ENCODE data around the gene ARMH3. TPM values are rescaled to one million over a fixed set of nuclear protein-coding genes. Genes with fewer than 3 reads are reported as not detected.

Gene ARMH3
- total and polyA plus RNA-seq, 2 donors = 8.7 to 18.2 TPM

GRCh38 chr10:101961591-101962498 is 94.1 kb downstream of the ARMH3 start:
- no peak overlapping the region for H3K27ac ChIP-seq (ENCODE audit: low read depth in 1 of 2, low read length in 1 of 2)
- peaks cover 0 to 2% of the 10 kb centered on the region in 2 donors for H3K4me1 ChIP-seq (ENCODE audit: control insufficient read depth in 2 of 2, insufficient read depth in 2 of 2, low read length in 2 of 2)
- WGBS = 97% methylated on average over 5 of the region's 5 CpGs
- H3K9me3 ChIP-seq (ENCODE audit: control insufficient read depth in 2 of 2, insufficient read depth in 1 of 2, low read length in 1 of 2) = no peaks in the 10 kb centered on the region
- peaks cover 2 to 13% of the 10 kb centered on the region in 2 donors for H3K36me3 ChIP-seq (ENCODE audit: control insufficient read depth in 2 of 2, insufficient read depth in 2 of 2, low read length in 1 of 2)
- H3K27me3 ChIP-seq (ENCODE audit: control insufficient read depth in 2 of 2, insufficient read depth in 1 of 2, low read length in 1 of 2) = no peaks in the 10 kb centered on the region
- H3K4me3 ChIP-seq (ENCODE audit: low read length in 2 of 2) = no peak overlapping the region
- DNase-seq (ENCODE audit: low read depth in 6 of 9, low spot score in 9 of 9) = no peak

- Histone ChIP-seq H3K9me3 (ENCODE audit: control insufficient read depth in 2 of 2, insufficient read depth in 1 of 2, low read length in 1 of 2) (no peaks in the 10 kb centered on the region), H3K4me1 (ENCODE audit: control insufficient read depth in 2 of 2, insufficient read depth in 2 of 2, low read length in 2 of 2) (no peaks in the 10 kb centered on the region), H3K27ac (ENCODE audit: low read depth in 1 of 2, low read length in 1 of 2) (no peak overlapping the region), H3K4me3 (ENCODE audit: low read length in 2 of 2) (no peak overlapping the region), H3K27me3 (ENCODE audit: control insufficient read depth in 2 of 2, insufficient read depth in 1 of 2, low read length in 1 of 2) (no peaks in the 10 kb centered on the region), H3K36me3 (ENCODE audit: control insufficient read depth in 2 of 2, insufficient read depth in 2 of 2, low read length in 1 of 2) (peaks cover 5 to 16% of the 10 kb centered on the region in 2 donors)
- DNase-seq (ENCODE audit: low read depth in 6 of 9, low spot score in 9 of 9) = no peak
- 97% methylated on average over 6 of the region's 6 CpGs for WGBS
Observed at GRCh38 chr10:101960879-101961395, 95.0 kb downstream of the ARMH3 start.

- peaks cover 5 to 26% of the 10 kb centered on the region in 2 donors for H3K36me3 ChIP-seq (ENCODE audit: control insufficient read depth in 2 of 2, insufficient read depth in 2 of 2, low read length in 1 of 2)
- no peak overlapping the region for H3K27ac ChIP-seq (ENCODE audit: low read depth in 1 of 2, low read length in 1 of 2)
- 98% methylated on average over 8 of the region's 8 CpGs for WGBS
- H3K27me3 ChIP-seq (ENCODE audit: control insufficient read depth in 2 of 2, insufficient read depth in 1 of 2, low read length in 1 of 2) = no peaks in the 10 kb centered on the region
- H3K4me3 ChIP-seq (ENCODE audit: low read length in 2 of 2) = no peak overlapping the region
- no peaks in the 10 kb centered on the region for H3K4me1 ChIP-seq (ENCODE audit: control insufficient read depth in 2 of 2, insufficient read depth in 2 of 2, low read length in 2 of 2)
- H3K9me3 ChIP-seq (ENCODE audit: control insufficient read depth in 2 of 2, insufficient read depth in 1 of 2, low read length in 1 of 2) = no peaks in the 10 kb centered on the region
- DNase-seq (ENCODE audit: low read depth in 6 of 9, low spot score in 9 of 9) = no peak
Observed at GRCh38 chr10:101959346-101959916, 96.5 kb downstream of the ARMH3 start.

- Histone ChIP-seq H3K4me3 (ENCODE audit: low read length in 2 of 2) (no peak overlapping the region), H3K27ac (ENCODE audit: low read depth in 1 of 2, low read length in 1 of 2) (no peak overlapping the region), H3K4me1 (ENCODE audit: control insufficient read depth in 2 of 2, insufficient read depth in 2 of 2, low read length in 2 of 2) (no peaks in the 10 kb centered on the region), H3K9me3 (ENCODE audit: control insufficient read depth in 2 of 2, insufficient read depth in 1 of 2, low read length in 1 of 2) (no peaks in the 10 kb centered on the region), H3K27me3 (ENCODE audit: control insufficient read depth in 2 of 2, insufficient read depth in 1 of 2, low read length in 1 of 2) (no peaks in the 10 kb centered on the region), H3K36me3 (ENCODE audit: control insufficient read depth in 2 of 2, insufficient read depth in 2 of 2, low read length in 1 of 2) (peaks cover 8 to 30% of the 10 kb centered on the region in 2 donors)
- 93% methylated on average over 1 of the region's 1 CpG for WGBS
- no peak for DNase-seq (ENCODE audit: low read depth in 6 of 9, low spot score in 9 of 9)
Observed at GRCh38 chr10:101958691-101959090, 97.3 kb downstream of the ARMH3 start.

- DNase-seq (ENCODE audit: low read depth in 6 of 9, low spot score in 9 of 9) = no peak
- Histone ChIP-seq H3K4me3 (ENCODE audit: low read length in 2 of 2) (no peak overlapping the region), H3K36me3 (ENCODE audit: control insufficient read depth in 2 of 2, insufficient read depth in 2 of 2, low read length in 1 of 2) (peaks cover 10 to 36% of the 10 kb centered on the region in 2 donors), H3K27ac (ENCODE audit: low read depth in 1 of 2, low read length in 1 of 2) (no peak overlapping the region), H3K27me3 (ENCODE audit: control insufficient read depth in 2 of 2, insufficient read depth in 1 of 2, low read length in 1 of 2) (no peaks in the 10 kb centered on the region), H3K4me1 (ENCODE audit: control insufficient read depth in 2 of 2, insufficient read depth in 2 of 2, low read length in 2 of 2) (no peaks in the 10 kb centered on the region), H3K9me3 (ENCODE audit: control insufficient read depth in 2 of 2, insufficient read depth in 1 of 2, low read length in 1 of 2) (no peaks in the 10 kb centered on the region)
- WGBS = 97% methylated on average over 1 of the region's 1 CpG
Observed at GRCh38 chr10:101956898-101957297, 99.1 kb downstream of the ARMH3 start.

GRCh38 chr10:101956117-101956516 is 99.9 kb downstream of the ARMH3 start:
- H3K4me3 ChIP-seq (ENCODE audit: low read length in 2 of 2) = no peak overlapping the region
- H3K9me3 ChIP-seq (ENCODE audit: control insufficient read depth in 2 of 2, insufficient read depth in 1 of 2, low read length in 1 of 2) = no peaks in the 10 kb centered on the region
- no peak overlapping the region for H3K27ac ChIP-seq (ENCODE audit: low read depth in 1 of 2, low read length in 1 of 2)
- DNase-seq (ENCODE audit: low read depth in 6 of 9, low spot score in 9 of 9) = no peak
- peaks cover 12 to 36% of the 10 kb centered on the region in 2 donors for H3K36me3 ChIP-seq (ENCODE audit: control insufficient read depth in 2 of 2, insufficient read depth in 2 of 2, low read length in 1 of 2)
- no peaks in the 10 kb centered on the region for H3K4me1 ChIP-seq (ENCODE audit: control insufficient read depth in 2 of 2, insufficient read depth in 2 of 2, low read length in 2 of 2)
- H3K27me3 ChIP-seq (ENCODE audit: control insufficient read depth in 2 of 2, insufficient read depth in 1 of 2, low read length in 1 of 2) = no peaks in the 10 kb centered on the region
- 98% methylated on average over 1 of the region's 1 CpG for WGBS

- Histone ChIP-seq H3K27me3 (ENCODE audit: control insufficient read depth in 2 of 2, insufficient read depth in 1 of 2, low read length in 1 of 2) (no peaks in the 10 kb centered on the region), H3K9me3 (ENCODE audit: control insufficient read depth in 2 of 2, insufficient read depth in 1 of 2, low read length in 1 of 2) (no peaks in the 10 kb centered on the region), H3K4me3 (ENCODE audit: low read length in 2 of 2) (no peak overlapping the region), H3K36me3 (ENCODE audit: control insufficient read depth in 2 of 2, insufficient read depth in 2 of 2, low read length in 1 of 2) (peaks cover 12 to 31% of the 10 kb centered on the region in 2 donors), H3K4me1 (ENCODE audit: control insufficient read depth in 2 of 2, insufficient read depth in 2 of 2, low read length in 2 of 2) (no peaks in the 10 kb centered on the region), H3K27ac (ENCODE audit: low read depth in 1 of 2, low read length in 1 of 2) (no peak overlapping the region)
- no peak for DNase-seq (ENCODE audit: low read depth in 6 of 9, low spot score in 9 of 9)
- 96% methylated on average over 2 of the region's 2 CpGs for WGBS
Observed at GRCh38 chr10:101952191-101952590, 103.8 kb downstream of the ARMH3 start.

- Histone ChIP-seq H3K27ac (ENCODE audit: low read depth in 1 of 2, low read length in 1 of 2) (no peak overlapping the region), H3K4me3 (ENCODE audit: low read length in 2 of 2) (no peak overlapping the region), H3K27me3 (ENCODE audit: control insufficient read depth in 2 of 2, insufficient read depth in 1 of 2, low read length in 1 of 2) (no peaks in the 10 kb centered on the region), H3K36me3 (ENCODE audit: control insufficient read depth in 2 of 2, insufficient read depth in 2 of 2, low read length in 1 of 2) (peaks cover 7 to 23% of the 10 kb centered on the region in 2 donors), H3K9me3 (ENCODE audit: control insufficient read depth in 2 of 2, insufficient read depth in 1 of 2, low read length in 1 of 2) (no peaks in the 10 kb centered on the region), H3K4me1 (ENCODE audit: control insufficient read depth in 2 of 2, insufficient read depth in 2 of 2, low read length in 2 of 2) (no peaks in the 10 kb centered on the region)
- no peak for DNase-seq (ENCODE audit: low read depth in 6 of 9, low spot score in 9 of 9)
Observed at GRCh38 chr10:101950213-101950612, 105.8 kb downstream of the ARMH3 start.

- Histone ChIP-seq H3K4me3 (ENCODE audit: low read length in 2 of 2) (no peak overlapping the region), H3K4me1 (ENCODE audit: control insufficient read depth in 2 of 2, insufficient read depth in 2 of 2, low read length in 2 of 2) (no peaks in the 10 kb centered on the region), H3K27ac (ENCODE audit: low read depth in 1 of 2, low read length in 1 of 2) (no peak overlapping the region), H3K27me3 (ENCODE audit: control insufficient read depth in 2 of 2, insufficient read depth in 1 of 2, low read length in 1 of 2) (no peaks in the 10 kb centered on the region), H3K9me3 (ENCODE audit: control insufficient read depth in 2 of 2, insufficient read depth in 1 of 2, low read length in 1 of 2) (no peaks in the 10 kb centered on the region), H3K36me3 (ENCODE audit: control insufficient read depth in 2 of 2, insufficient read depth in 2 of 2, low read length in 1 of 2) (peaks cover 15 to 21% of the 10 kb centered on the region in 2 donors)
- no peak for DNase-seq (ENCODE audit: low read depth in 6 of 9, low spot score in 9 of 9)
- 95% methylated on average over 1 of the region's 1 CpG for WGBS
Observed at GRCh38 chr10:101941871-101942270, 114.1 kb downstream of the ARMH3 start.
